Gastroesophageal sphincter (tissue), 3 donors: Measurements from ENCODE around the gene LGALS4.

Experiments used
- EP300 ChIP-seq: sonication (generic); formaldehyde crosslinking; IDR thresholded peaks from one replicate; pipeline ENCODE4 v1.6.1; 2017; ENCODE audit warnings: antibody characterized with exemption, mild to moderate bottlenecking
- POLR2A ChIP-seq, 2 donors: fragments of 450-650 bp; IDR thresholded peaks; one replicate each; pipeline ENCODE4 v1.6.1; 2017; ENCODE audit warnings: antibody characterized with exemption in 2 of 2, mild to moderate bottlenecking in 2 of 2, moderate library complexity in 1 of 2
- POLR2AphosphoS5 ChIP-seq: sonication (generic); formaldehyde crosslinking; IDR thresholded peaks from one replicate; pipeline ENCODE4 v1.6.1; 2017; ENCODE audit warnings: antibody characterized with exemption
- TF ChIP-seq, protein P1 (sequence below), 4 experiments: fragments of 200-600 bp in 2 of 4; fragments of 450-650 bp in 2 of 4; sonication (generic) in 1 of 4; IDR thresholded peaks; one replicate each; pipeline ENCODE4 v1.5.1; 2017 to 2019; ENCODE audit warnings: antibody characterized with exemption in 4 of 4, mild to moderate bottlenecking in 2 of 4, moderate library complexity in 2 of 4

DNA sequence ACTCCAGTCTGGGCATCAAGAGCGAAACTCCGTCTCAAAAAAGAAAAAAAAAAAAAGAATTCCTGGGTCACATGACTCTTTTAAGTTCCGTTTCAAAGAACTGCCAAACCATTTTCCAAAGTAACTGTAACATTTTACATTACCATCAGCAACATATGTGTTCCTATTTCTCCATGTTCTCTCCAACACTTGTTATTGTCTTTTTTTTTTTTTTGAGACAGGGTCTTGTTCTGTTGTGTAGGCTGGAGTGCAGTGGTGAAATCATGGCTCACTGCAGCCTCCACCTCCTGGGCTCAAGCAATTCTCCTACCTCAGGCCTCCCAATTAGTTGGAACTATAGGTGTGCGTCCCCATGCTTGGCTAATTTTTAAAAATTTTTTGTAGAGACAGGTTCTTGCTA lies 17.2 kb downstream of the LGALS4 start:
- TF ChIP-seq, protein P1, sequence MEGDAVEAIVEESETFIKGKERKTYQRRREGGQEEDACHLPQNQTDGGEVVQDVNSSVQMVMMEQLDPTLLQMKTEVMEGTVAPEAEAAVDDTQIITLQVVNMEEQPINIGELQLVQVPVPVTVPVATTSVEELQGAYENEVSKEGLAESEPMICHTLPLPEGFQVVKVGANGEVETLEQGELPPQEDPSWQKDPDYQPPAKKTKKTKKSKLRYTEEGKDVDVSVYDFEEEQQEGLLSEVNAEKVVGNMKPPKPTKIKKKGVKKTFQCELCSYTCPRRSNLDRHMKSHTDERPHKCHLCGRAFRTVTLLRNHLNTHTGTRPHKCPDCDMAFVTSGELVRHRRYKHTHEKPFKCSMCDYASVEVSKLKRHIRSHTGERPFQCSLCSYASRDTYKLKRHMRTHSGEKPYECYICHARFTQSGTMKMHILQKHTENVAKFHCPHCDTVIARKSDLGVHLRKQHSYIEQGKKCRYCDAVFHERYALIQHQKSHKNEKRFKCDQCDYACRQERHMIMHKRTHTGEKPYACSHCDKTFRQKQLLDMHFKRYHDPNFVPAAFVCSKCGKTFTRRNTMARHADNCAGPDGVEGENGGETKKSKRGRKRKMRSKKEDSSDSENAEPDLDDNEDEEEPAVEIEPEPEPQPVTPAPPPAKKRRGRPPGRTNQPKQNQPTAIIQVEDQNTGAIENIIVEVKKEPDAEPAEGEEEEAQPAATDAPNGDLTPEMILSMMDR (IDR thresholded peaks at IDR 0.05), result no peak
- TF ChIP-seq EP300 (no peak), POLR2A (IDR thresholded peaks at IDR 0.05) (no peak), POLR2AphosphoS5 (no peak)
